ENCODE measurements around the gene CPTP.

GRCh38 chr1:1345384-1345783 is 20.8 kb downstream of the CPTP start:
- TF ChIP-seq EP300 (IDR thresholded peaks at IDR 0.05): no peak
- TF ChIP-seq POLR2A (IDR thresholded peaks at IDR 0.05): no peak
- no peak for TF ChIP-seq CTCF (IDR thresholded peaks at IDR 0.05)

Measured in tibial nerve (tissue), 4 donors.